Measurements from ENCODE around the gene BRDT.

Gene BRDT

GRCh38 chr1:91949356-91949699, at the start of gene BRDT:
Gene BRDT, plus strand, starts transcription at chr1:91949401. Its CDS starts 13,354 bp downstream, at chr1:91962755.
- DNase-seq (ENCODE audit: low read depth, low spot score) = no peak

GRCh38 chr1:91900562-91900961, 48.6 kb upstream of the BRDT start:
- no peak for DNase-seq (ENCODE audit: low read depth, low spot score)

- no peak for DNase-seq (ENCODE audit: low read depth, low spot score)
These were observed 48.0 kb upstream of the BRDT start for GRCh38 chr1:91901231-91901630.

- DNase-seq (ENCODE audit: low read depth, low spot score) = no peak
These were observed 36.9 kb upstream of the BRDT start for GRCh38 chr1:91912266-91912665.

GRCh38 chr1:91913018-91913417, 36.2 kb upstream of the BRDT start:
- DNase-seq (ENCODE audit: low read depth, low spot score) = no peak

- no peak for DNase-seq (ENCODE audit: low read depth, low spot score)
These were observed 33.2 kb upstream of the BRDT start for GRCh38 chr1:91916046-91916445.

GRCh38 chr1:91916811-91917460, 32.3 kb upstream of the BRDT start:
- DNase-seq (ENCODE audit: low read depth, low spot score) = no peak

- DNase-seq (ENCODE audit: low read depth, low spot score) = no peak
These were observed 29.2 kb upstream of the BRDT start for GRCh38 chr1:91919962-91920361.

GRCh38 chr1:91924146-91924545, 25.1 kb upstream of the BRDT start:
- no peak for DNase-seq (ENCODE audit: low read depth, low spot score)

- DNase-seq (ENCODE audit: low read depth, low spot score) = no peak
These were observed 23.4 kb upstream of the BRDT start for GRCh38 chr1:91925644-91926435.

- no peak for DNase-seq (ENCODE audit: low read depth, low spot score)
These were observed 21.2 kb upstream of the BRDT start for GRCh38 chr1:91928026-91928425.

GRCh38 chr1:91929250-91929649, 20.0 kb upstream of the BRDT start:
- no peak for DNase-seq (ENCODE audit: low read depth, low spot score)

- no peak for DNase-seq (ENCODE audit: low read depth, low spot score)
These were observed 11.6 kb upstream of the BRDT start for GRCh38 chr1:91937613-91938012.

- DNase-seq (ENCODE audit: low read depth, low spot score) = no peak
These were observed 8.7 kb upstream of the BRDT start for GRCh38 chr1:91940496-91940895.

GRCh38 chr1:91944087-91944486, 5.1 kb upstream of the BRDT start:
- no peak for DNase-seq (ENCODE audit: low read depth, low spot score)

- no peak for DNase-seq (ENCODE audit: low read depth, low spot score)
These were observed 1.1 kb upstream of the BRDT start for GRCh38 chr1:91948097-91948496.

GRCh38 chr1:91948501-91949355, 473 bp upstream of the BRDT start:
- no peak for DNase-seq (ENCODE audit: low read depth, low spot score)

- DNase-seq (ENCODE audit: low read depth, low spot score) = no peak
These were observed 3.0 kb downstream of the BRDT start for GRCh38 chr1:91952187-91952586.

GRCh38 chr1:91958926-91959325, 9.7 kb downstream of the BRDT start:
- no peak for DNase-seq (ENCODE audit: low read depth, low spot score)

- no peak for DNase-seq (ENCODE audit: low read depth, low spot score)
These were observed 19.1 kb downstream of the BRDT start for GRCh38 chr1:91968334-91968733.

- no peak for DNase-seq (ENCODE audit: low read depth, low spot score)
These were observed 30.2 kb downstream of the BRDT start for GRCh38 chr1:91979383-91979782.

GRCh38 chr1:91980663-91981062, 31.5 kb downstream of the BRDT start:
- no peak for DNase-seq (ENCODE audit: low read depth, low spot score)

All from activated naive CD8-positive, alpha-beta T cell treated with anti-CD3 and anti-CD28 coated beads, Interleukin-2, amount 50 U/mL, for 16 hours (primary cell).